Uterus (tissue), 2 donors: ENCODE data around the gene PLEKHA1.

ENCODE experiments used
- POLR2A ChIP-seq, 2 donors: fragments of 450-650 bp; IDR thresholded peaks; one replicate each; pipeline ENCODE4 v1.6.1; 2016; ENCODE audit warnings: antibody characterized with exemption in 2 of 2, mild to moderate bottlenecking in 1 of 2, moderate library complexity in 1 of 2
- TF ChIP-seq, protein P1 (sequence below), 4 experiments: fragments of 200-600 bp in 2 of 4; fragments of 450-650 bp in 2 of 4; sonication (generic) in 2 of 4; IDR thresholded peaks; one replicate each; pipeline ENCODE4 v1.5.1; 2016 to 2019; ENCODE audit warnings: antibody characterized with exemption in 4 of 4, mild to moderate bottlenecking in 2 of 4, moderate library complexity in 1 of 4

DNA sequence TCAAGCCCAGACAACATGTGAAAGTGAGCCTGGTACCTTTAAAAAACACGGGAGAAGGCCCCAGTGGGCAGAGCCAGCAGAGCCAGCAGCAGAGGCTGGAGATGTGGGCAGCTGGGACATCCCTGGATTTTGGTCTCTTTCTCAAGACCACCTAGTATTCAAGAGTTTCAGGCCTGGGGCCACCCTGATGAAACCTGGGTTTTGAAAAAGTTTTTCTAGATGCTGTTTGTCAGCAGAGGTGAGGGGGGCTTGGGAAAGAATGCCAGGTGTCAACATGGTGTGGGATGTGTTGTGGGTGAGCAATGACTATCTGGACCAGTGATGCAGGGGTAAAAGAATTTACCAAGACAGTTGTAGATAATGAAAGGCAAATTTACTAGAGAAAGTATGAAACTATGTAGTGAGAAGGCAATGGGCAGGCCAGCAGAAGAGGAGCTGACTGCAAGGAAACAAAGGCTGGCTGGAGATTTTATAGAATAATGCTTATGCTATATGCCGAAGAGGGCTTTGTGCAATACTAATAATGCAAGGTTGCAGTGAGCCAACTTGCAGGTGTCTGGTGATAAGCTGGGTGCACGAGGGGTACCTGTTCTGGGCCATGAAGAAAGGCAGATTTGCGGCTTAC, 28.1 kb upstream of the PLEKHA1 start:
- TF ChIP-seq, protein P1, sequence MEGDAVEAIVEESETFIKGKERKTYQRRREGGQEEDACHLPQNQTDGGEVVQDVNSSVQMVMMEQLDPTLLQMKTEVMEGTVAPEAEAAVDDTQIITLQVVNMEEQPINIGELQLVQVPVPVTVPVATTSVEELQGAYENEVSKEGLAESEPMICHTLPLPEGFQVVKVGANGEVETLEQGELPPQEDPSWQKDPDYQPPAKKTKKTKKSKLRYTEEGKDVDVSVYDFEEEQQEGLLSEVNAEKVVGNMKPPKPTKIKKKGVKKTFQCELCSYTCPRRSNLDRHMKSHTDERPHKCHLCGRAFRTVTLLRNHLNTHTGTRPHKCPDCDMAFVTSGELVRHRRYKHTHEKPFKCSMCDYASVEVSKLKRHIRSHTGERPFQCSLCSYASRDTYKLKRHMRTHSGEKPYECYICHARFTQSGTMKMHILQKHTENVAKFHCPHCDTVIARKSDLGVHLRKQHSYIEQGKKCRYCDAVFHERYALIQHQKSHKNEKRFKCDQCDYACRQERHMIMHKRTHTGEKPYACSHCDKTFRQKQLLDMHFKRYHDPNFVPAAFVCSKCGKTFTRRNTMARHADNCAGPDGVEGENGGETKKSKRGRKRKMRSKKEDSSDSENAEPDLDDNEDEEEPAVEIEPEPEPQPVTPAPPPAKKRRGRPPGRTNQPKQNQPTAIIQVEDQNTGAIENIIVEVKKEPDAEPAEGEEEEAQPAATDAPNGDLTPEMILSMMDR (IDR thresholded peaks at IDR 0.05), result no peak
- TF ChIP-seq POLR2A (IDR thresholded peaks at IDR 0.05), result no peak
